CD14-positive monocyte (primary cell): ENCODE measurements around the gene SPTBN1. TPM values are rescaled to one million over a fixed set of nuclear protein-coding genes. Genes with fewer than 3 reads are reported as not detected.

Experiments
- DNase-seq, 3 donors: peaks; one replicate each; pipeline ENCODE4 v3.0.0-alpha.2; 2011 to 2022
- H2AFZ ChIP-seq: 2 replicates; pipeline ENCODE4 v1.6.0; 2012; ENCODE audit warnings: mild to moderate bottlenecking, low read depth, low read length, inconsistent platforms; ENCODE audit not compliant: insufficient read depth, poor library complexity, severe bottlenecking
- H3K27ac ChIP-seq, 2 donors: 1 replicate in 1 of 2; 2 replicates in 1 of 2; pipeline ENCODE4 v1.5.1; 2012 to 2013; ENCODE audit warnings: low read length in 2 of 2, control low read depth in 1 of 2, inconsistent platforms in 1 of 2, low read depth in 1 of 2, mild to moderate bottlenecking in 1 of 2
- H3K27me3 ChIP-seq, 2 donors: one replicate each; pipeline versions ENCODE4 v1.6.0 to v1.6.1; 2011 to 2013; ENCODE audit warnings: low read length in 2 of 2; ENCODE audit not compliant: control insufficient read depth in 2 of 2, insufficient read depth in 2 of 2
- H3K36me3 ChIP-seq, 2 donors: replicated peaks in 1 of 2; 1 replicate in 1 of 2; 2 replicates in 1 of 2; pipeline versions ENCODE4 v1.5.1 to v1.6.1; 2012 to 2013; ENCODE audit warnings: low read length in 2 of 2, control low read depth in 1 of 2, inconsistent platforms in 1 of 2, mild to moderate bottlenecking in 1 of 2; ENCODE audit not compliant: insufficient read depth in 2 of 2, control insufficient read depth in 1 of 2
- H3K4me1 ChIP-seq, 2 donors: 1 replicate in 1 of 2; 2 replicates in 1 of 2; pipeline versions ENCODE4 v1.5.1 to v1.6.1; 2012 to 2013; ENCODE audit warnings: low read length in 2 of 2, control low read depth in 1 of 2, inconsistent platforms in 1 of 2, mild to moderate bottlenecking in 1 of 2, moderate library complexity in 1 of 2; ENCODE audit not compliant: insufficient read depth in 2 of 2, control insufficient read depth in 1 of 2
- H3K4me2 ChIP-seq: replicated peaks from 2 replicates; pipeline ENCODE3; 2012; ENCODE audit warnings: low read length, moderate library complexity, mild to moderate bottlenecking; ENCODE audit not compliant: poor library complexity, severe bottlenecking; ENCODE audit errors: extremely low read depth
- H3K4me3 ChIP-seq, 3 experiments: fragments of 200-600 bp in 1 of 3; sonication (generic) in 1 of 3; replicated peaks in 1 of 3; 1 replicate in 2 of 3; 2 replicates in 1 of 3; pipeline ENCODE4 v1.5.1; 2011 to 2013; ENCODE audit warnings: low read length in 3 of 3, mild to moderate bottlenecking in 3 of 3, control low read depth in 2 of 3, low read depth in 2 of 3, inconsistent platforms in 1 of 3, moderate library complexity in 1 of 3
- H3K79me2 ChIP-seq: 2 replicates; pipeline ENCODE4 v1.6.0; 2012; ENCODE audit warnings: mild to moderate bottlenecking, control low read depth, inconsistent platforms, low read length, moderate library complexity; ENCODE audit not compliant: insufficient read depth
- H3K9ac ChIP-seq: 2 replicates; pipeline ENCODE4 v1.6.0; 2017; ENCODE audit warnings: low read length, mild to moderate bottlenecking; ENCODE audit not compliant: insufficient read depth, poor library complexity, severe bottlenecking
- H3K9me3 ChIP-seq, 2 donors: replicated peaks in 1 of 2; 1 replicate in 1 of 2; 2 replicates in 1 of 2; pipeline versions ENCODE4 v1.5.1 to v1.6.1; 2012 to 2013; ENCODE audit warnings: low read length in 2 of 2, control low read depth in 1 of 2; ENCODE audit not compliant: control insufficient read depth in 1 of 2, insufficient read depth in 1 of 2
- H4K20me1 ChIP-seq: 2 replicates; pipeline ENCODE4 v1.6.0; 2012; ENCODE audit warnings: mild to moderate bottlenecking, low read length, control low read depth, moderate library complexity; ENCODE audit not compliant: insufficient read depth
- H3K27ac Mint-ChIP-seq, 7 donors: one replicate each; pipeline ENCODE4 v1.8.0; 2020; ENCODE audit warnings: mild to moderate bottlenecking in 7 of 7, mixed read lengths in 7 of 7, moderate library complexity in 6 of 7, inconsistent platforms in 2 of 7
- H3K27me3 Mint-ChIP-seq, 3 donors: one replicate each; pipeline ENCODE4 v1.8.0; 2021 to 2022; ENCODE audit warnings: low read depth in 3 of 3, mild to moderate bottlenecking in 3 of 3, mixed read lengths in 3 of 3, moderate library complexity in 3 of 3, inconsistent platforms in 1 of 3
- H3K36me3 Mint-ChIP-seq, 2 donors: one replicate each; pipeline ENCODE4 v1.8.0; 2020; ENCODE audit warnings: mixed read lengths in 2 of 2, inconsistent platforms in 1 of 2, mild to moderate bottlenecking in 1 of 2
- H3K4me1 Mint-ChIP-seq: one replicate; pipeline ENCODE4 v1.8.0; 2020; ENCODE audit warnings: mild to moderate bottlenecking, mixed read lengths
- H3K4me3 Mint-ChIP-seq, 2 donors: one replicate each; pipeline ENCODE4 v1.8.0; 2020; ENCODE audit warnings: mild to moderate bottlenecking in 2 of 2, mixed read lengths in 2 of 2, moderate library complexity in 1 of 2
- H3K9me3 Mint-ChIP-seq, 7 donors: one replicate each; pipeline ENCODE4 v1.8.0; 2020 to 2022; ENCODE audit warnings: mixed read lengths in 7 of 7, mild to moderate bottlenecking in 6 of 7, moderate library complexity in 6 of 7, inconsistent platforms in 2 of 7
- WGBS: methylation state at CpG from one replicate; pipeline ENCODE4 v1.1.5; 2013; ENCODE audit warnings: missing lambda C conversion rate; ENCODE audit not compliant: insufficient coverage; 5-methylcytosine and 5-hydroxymethylcytosine counted together
- intact Hi-C, 2 donors: fragments of 100-400 bp; cut with micrococcal nuclease; formaldehyde crosslinking; loops; one replicate each; pipeline versions ENCODE4 v1.15.0 to v1.15.1; 2023
- polyA plus RNA-seq, 3 donors: library from polyadenylated mRNA; depleted of rRNA in 1 of 3; unstranded in 2 of 3; stranded (reverse) in 1 of 3; fragments of 300-500 nt in 2 of 3; fragments of >200 nt in 1 of 3; fragmentation: Illumina TruSeq in 2 of 3; gene quantifications; 1 replicate in 2 of 3; 2 replicates in 1 of 3; pipeline ENCODE4 v1.2.3, GENCODE V29; 2012 to 2021
- TF ChIP-seq, protein P1 (sequence below): fragments of 200-600 bp; IDR thresholded peaks from one replicate; pipeline ENCODE4 v1.8.0; 2022; ENCODE audit warnings: antibody characterized with exemption, mild to moderate bottlenecking

SPTBN1 gene
- polyA plus RNA-seq, 3 donors, result 0.79 to 2.8 (median 1.7) TPM

DNA sequence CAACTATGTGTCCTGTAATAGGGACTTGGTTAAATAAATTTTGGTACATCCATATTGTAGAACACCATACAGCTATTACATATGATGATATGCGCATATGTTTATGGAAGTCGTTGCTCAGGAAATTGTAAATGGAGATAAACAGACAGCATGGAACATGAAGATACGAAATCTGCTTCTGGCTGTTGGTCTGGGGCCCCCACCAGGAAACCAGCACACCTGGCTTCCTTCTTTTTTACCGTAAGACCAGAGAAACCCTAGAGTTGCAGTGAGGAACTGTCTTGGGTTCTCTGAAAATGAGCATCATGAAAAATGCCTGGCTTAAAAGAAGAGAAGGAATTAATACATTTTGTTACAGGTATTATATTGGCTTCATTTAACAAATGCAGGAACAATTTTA, 40.8 kb downstream of the SPTBN1 start:
- Mint-ChIP-seq H3K4me3 (no peak overlapping the region), H3K9me3 (no peaks in the 10 kb centered on the region), H3K27ac (no peak overlapping the region), H3K4me1 (no peaks in the 10 kb centered on the region), H3K27me3 (peaks cover 0 to 4% (median 3%) of the 10 kb centered on the region in 3 donors), H3K36me3 (no peaks in the 10 kb centered on the region)
- TF ChIP-seq, protein P1, sequence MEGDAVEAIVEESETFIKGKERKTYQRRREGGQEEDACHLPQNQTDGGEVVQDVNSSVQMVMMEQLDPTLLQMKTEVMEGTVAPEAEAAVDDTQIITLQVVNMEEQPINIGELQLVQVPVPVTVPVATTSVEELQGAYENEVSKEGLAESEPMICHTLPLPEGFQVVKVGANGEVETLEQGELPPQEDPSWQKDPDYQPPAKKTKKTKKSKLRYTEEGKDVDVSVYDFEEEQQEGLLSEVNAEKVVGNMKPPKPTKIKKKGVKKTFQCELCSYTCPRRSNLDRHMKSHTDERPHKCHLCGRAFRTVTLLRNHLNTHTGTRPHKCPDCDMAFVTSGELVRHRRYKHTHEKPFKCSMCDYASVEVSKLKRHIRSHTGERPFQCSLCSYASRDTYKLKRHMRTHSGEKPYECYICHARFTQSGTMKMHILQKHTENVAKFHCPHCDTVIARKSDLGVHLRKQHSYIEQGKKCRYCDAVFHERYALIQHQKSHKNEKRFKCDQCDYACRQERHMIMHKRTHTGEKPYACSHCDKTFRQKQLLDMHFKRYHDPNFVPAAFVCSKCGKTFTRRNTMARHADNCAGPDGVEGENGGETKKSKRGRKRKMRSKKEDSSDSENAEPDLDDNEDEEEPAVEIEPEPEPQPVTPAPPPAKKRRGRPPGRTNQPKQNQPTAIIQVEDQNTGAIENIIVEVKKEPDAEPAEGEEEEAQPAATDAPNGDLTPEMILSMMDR, result no peak
- Histone ChIP-seq H3K9me3 (no peaks in the 10 kb centered on the region), H3K4me3 (no peak overlapping the region), H3K27me3 (no peaks in the 10 kb centered on the region), H3K79me2 (no peaks in the 10 kb centered on the region), H3K27ac (no peak overlapping the region), H3K9ac (no peak overlapping the region), H3K36me3 (no peaks in the 10 kb centered on the region), H3K4me1 (no peaks in the 10 kb centered on the region), H3K4me2 (no peak overlapping the region), H4K20me1 (no peaks in the 10 kb centered on the region), H2AFZ (no peak overlapping the region)
- no CpG with 5 or more reads among the region's 4 CpGs for WGBS
- no peak for DNase-seq
- intact Hi-C loops, result no loop called here

DNA sequence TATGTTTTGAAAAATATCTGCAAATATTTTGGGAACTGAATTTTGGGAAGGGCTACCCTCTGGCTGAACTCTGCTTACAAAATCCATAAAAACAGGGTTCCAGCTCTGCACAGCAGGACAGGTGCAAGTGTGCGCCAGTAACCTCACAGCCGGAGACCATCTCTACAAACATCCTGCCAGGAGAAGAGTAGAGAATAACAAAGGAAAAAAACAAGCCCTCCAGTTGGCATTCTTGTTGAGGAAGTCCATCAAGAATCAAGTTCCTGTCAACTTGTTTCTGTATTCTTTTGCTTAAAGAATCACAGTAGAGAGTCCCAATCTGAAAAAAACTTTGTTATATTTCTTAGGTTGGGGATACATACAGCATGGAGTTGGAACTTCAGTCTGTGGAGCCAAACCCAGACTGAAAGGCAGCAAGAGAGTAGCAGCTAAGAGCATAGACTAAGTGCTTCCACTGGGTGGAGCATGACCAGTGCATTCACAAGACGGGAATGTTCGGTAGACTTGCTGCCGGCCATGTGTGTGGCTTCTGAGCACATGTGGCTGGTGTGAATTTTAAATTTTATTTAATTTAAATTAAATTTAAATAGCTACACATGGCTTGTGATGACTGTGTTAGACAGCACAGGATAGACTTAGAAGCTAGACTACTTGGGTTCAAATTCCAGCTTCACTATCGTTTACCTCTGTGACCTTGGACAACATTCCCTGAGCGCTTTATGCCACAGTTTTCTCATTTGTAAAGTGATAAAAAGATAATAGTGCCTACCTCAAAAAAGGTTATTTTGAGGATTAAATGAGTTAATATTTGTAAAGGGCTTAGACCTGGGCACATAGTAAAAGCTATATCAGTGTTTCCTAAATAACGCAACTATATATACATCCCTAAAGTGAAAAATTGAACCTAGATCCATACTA, 41.9 kb downstream of the SPTBN1 start:
- Mint-ChIP-seq H3K9me3 (no peaks in the 10 kb centered on the region), H3K36me3 (no peaks in the 10 kb centered on the region), H3K27ac (no peak overlapping the region), H3K4me1 (no peaks in the 10 kb centered on the region), H3K4me3 (no peak overlapping the region), H3K27me3 (peaks cover 0 to 4% (median 3%) of the 10 kb centered on the region in 3 donors)
- Histone ChIP-seq H3K4me1 (no peaks in the 10 kb centered on the region), H3K27ac (no peak overlapping the region), H3K79me2 (no peaks in the 10 kb centered on the region), H3K27me3 (no peaks in the 10 kb centered on the region), H3K9me3 (no peaks in the 10 kb centered on the region), H2AFZ (no peak overlapping the region), H4K20me1 (no peaks in the 10 kb centered on the region), H3K4me3 (no peak overlapping the region), H3K36me3 (no peaks in the 10 kb centered on the region), H3K9ac (no peak overlapping the region), H3K4me2 (no peak overlapping the region)
- no peak for DNase-seq
- 100% methylated on average over 3 of the region's 8 CpGs for WGBS
- TF ChIP-seq, protein P1, result no peak
- intact Hi-C loops, result no loop called here
